Measurements from ENCODE around the gene BPIFB4. TPM values are rescaled to one million over a fixed set of nuclear protein-coding genes. Genes with fewer than 3 reads are reported as not detected.

Gene BPIFB4
- total RNA-seq, 1 experiment from 2014 or later = not detected

GRCh38 chr20:33108661-33109060, 29.2 kb downstream of the BPIFB4 start:
- H3F3A ChIP-seq (ENCODE audit: insufficient read depth, low read depth) = no peaks in the 10 kb centered on the region
- ChIA-PET CTCF (no interaction called here), POLR2A (ENCODE audit: unreplicated experiment) (no interaction called here)
- peaks cover 18% of the 10 kb centered on the region; the same call in 1 of the 2 replicates for H3K27me3 ChIP-seq (ENCODE audit: insufficient read depth, low read depth)
- no peak overlapping the region for H3K4me2 ChIP-seq
- no peaks in the 10 kb centered on the region for H3K9me2 ChIP-seq (ENCODE audit: insufficient read depth)
- H2AFZ ChIP-seq = no peak overlapping the region
- no peak overlapping the region for H3K27ac ChIP-seq
- H3K36me3 ChIP-seq (ENCODE audit: low read depth) = no peaks in the 10 kb centered on the region
- intact Hi-C loops (cut with micrococcal nuclease; ENCODE audit: unreplicated experiment) = no loop called here
- no peaks in the 10 kb centered on the region for H3K4me1 ChIP-seq (replicated peaks; ENCODE audit: insufficient read depth)
- no peaks in the 10 kb centered on the region for H4K20me1 ChIP-seq (ENCODE audit: insufficient read depth)
- TF ChIP-seq CTCF (conservative IDR thresholded peaks at IDR 0.05) = no peak
- no peak for TF ChIP-seq EZH2 (IDR thresholded peaks at IDR 0.05; ENCODE audit: low read depth)
- H3K4me3 ChIP-seq = no peak overlapping the region
- DNase-seq = no peak
- no peaks in the 10 kb centered on the region for H3K9me3 ChIP-seq (ENCODE audit: insufficient read depth, low read depth)
- no peaks in the 10 kb centered on the region for H3K79me2 ChIP-seq (ENCODE audit: low read depth)
- no TSS peak for BruUV-seq (replicated peaks)

- no peak overlapping the region for H3K4me2 ChIP-seq
- no peak overlapping the region for H3K27ac ChIP-seq
- peaks cover 27% of the 10 kb centered on the region for H3K27me3 ChIP-seq (ENCODE audit: insufficient read depth, low read depth)
- H3K4me3 ChIP-seq = no peak overlapping the region
- intact Hi-C loops (cut with micrococcal nuclease; ENCODE audit: unreplicated experiment) = no loop called here
- ChIA-PET CTCF (no interaction called here), POLR2A (ENCODE audit: unreplicated experiment) (no interaction called here)
- H4K20me1 ChIP-seq (ENCODE audit: insufficient read depth) = no peaks in the 10 kb centered on the region
- DNase-seq = no peak
- H3F3A ChIP-seq (ENCODE audit: insufficient read depth, low read depth) = no peaks in the 10 kb centered on the region
- no peaks in the 10 kb centered on the region for H3K36me3 ChIP-seq (ENCODE audit: low read depth)
- H3K79me2 ChIP-seq (ENCODE audit: low read depth) = no peaks in the 10 kb centered on the region
- no peaks in the 10 kb centered on the region for H3K4me1 ChIP-seq (replicated peaks; ENCODE audit: insufficient read depth)
- no peaks in the 10 kb centered on the region for H3K9me2 ChIP-seq (ENCODE audit: insufficient read depth)
- TF ChIP-seq CTCF (conservative IDR thresholded peaks at IDR 0.05) = no peak
- no peak for TF ChIP-seq EZH2 (IDR thresholded peaks at IDR 0.05; ENCODE audit: low read depth)
- H2AFZ ChIP-seq = no peak overlapping the region
- BruUV-seq (replicated peaks) = no TSS peak
- no peaks in the 10 kb centered on the region for H3K9me3 ChIP-seq (ENCODE audit: insufficient read depth, low read depth)
These were observed 30.8 kb downstream of the BPIFB4 start for GRCh38 chr20:33110147-33110825.

- no peak overlapping the region for H3K27ac ChIP-seq
- H2AFZ ChIP-seq = no peak overlapping the region
- no peaks in the 10 kb centered on the region for H3K9me3 ChIP-seq (ENCODE audit: insufficient read depth, low read depth)
- H3K4me1 ChIP-seq (replicated peaks; ENCODE audit: insufficient read depth) = no peaks in the 10 kb centered on the region
- peaks cover 27% of the 10 kb centered on the region for H3K27me3 ChIP-seq (ENCODE audit: insufficient read depth, low read depth)
- no peak overlapping the region for H3K4me2 ChIP-seq
- no TSS peak for BruUV-seq (replicated peaks)
- ChIA-PET CTCF (no interaction called here), POLR2A (ENCODE audit: unreplicated experiment) (no interaction called here)
- no peaks in the 10 kb centered on the region for H4K20me1 ChIP-seq (ENCODE audit: insufficient read depth)
- intact Hi-C loops (cut with micrococcal nuclease; ENCODE audit: unreplicated experiment) = no loop called here
- H3F3A ChIP-seq (ENCODE audit: insufficient read depth, low read depth) = no peaks in the 10 kb centered on the region
- no peak for DNase-seq
- TF ChIP-seq EZH2 (IDR thresholded peaks at IDR 0.05; ENCODE audit: low read depth) (no peak), CTCF (conservative IDR thresholded peaks at IDR 0.05) (no peak)
- no peaks in the 10 kb centered on the region for H3K9me2 ChIP-seq (ENCODE audit: insufficient read depth)
- no peaks in the 10 kb centered on the region for H3K79me2 ChIP-seq (ENCODE audit: low read depth)
- H3K36me3 ChIP-seq (ENCODE audit: low read depth) = no peaks in the 10 kb centered on the region
- no peak overlapping the region for H3K4me3 ChIP-seq
These were observed 31.9 kb downstream of the BPIFB4 start for GRCh38 chr20:33111306-33111705.
